Cardiac fibroblast (primary cell): Measurements from ENCODE around the gene PAQR7.
A peak's percentile ranks its signal among the peaks of the same experiment; 100 is the strongest.

Experiments
- DNase-seq, 2 donors: peaks; one replicate each; pipeline versions ENCODE4 v3.0.0 to v3.0.0-alpha.2; 2010; ENCODE audit warnings: low read depth in 2 of 2
- H3K4me3 ChIP-seq, 2 donors: replicated peaks in 1 of 2; 1 replicate in 1 of 2; 2 replicates in 1 of 2; pipeline ENCODE4 v1.5.1; 2011; ENCODE audit warnings: low read depth in 2 of 2, low read length in 2 of 2, mild to moderate bottlenecking in 2 of 2, moderate library complexity in 1 of 2
- CTCF ChIP-seq: IDR thresholded peaks from one replicate; pipeline ENCODE4 v1.5.1; 2011; ENCODE audit warnings: low read depth, mild to moderate bottlenecking, low read length, inconsistent platforms

PAQR7 gene

DNA sequence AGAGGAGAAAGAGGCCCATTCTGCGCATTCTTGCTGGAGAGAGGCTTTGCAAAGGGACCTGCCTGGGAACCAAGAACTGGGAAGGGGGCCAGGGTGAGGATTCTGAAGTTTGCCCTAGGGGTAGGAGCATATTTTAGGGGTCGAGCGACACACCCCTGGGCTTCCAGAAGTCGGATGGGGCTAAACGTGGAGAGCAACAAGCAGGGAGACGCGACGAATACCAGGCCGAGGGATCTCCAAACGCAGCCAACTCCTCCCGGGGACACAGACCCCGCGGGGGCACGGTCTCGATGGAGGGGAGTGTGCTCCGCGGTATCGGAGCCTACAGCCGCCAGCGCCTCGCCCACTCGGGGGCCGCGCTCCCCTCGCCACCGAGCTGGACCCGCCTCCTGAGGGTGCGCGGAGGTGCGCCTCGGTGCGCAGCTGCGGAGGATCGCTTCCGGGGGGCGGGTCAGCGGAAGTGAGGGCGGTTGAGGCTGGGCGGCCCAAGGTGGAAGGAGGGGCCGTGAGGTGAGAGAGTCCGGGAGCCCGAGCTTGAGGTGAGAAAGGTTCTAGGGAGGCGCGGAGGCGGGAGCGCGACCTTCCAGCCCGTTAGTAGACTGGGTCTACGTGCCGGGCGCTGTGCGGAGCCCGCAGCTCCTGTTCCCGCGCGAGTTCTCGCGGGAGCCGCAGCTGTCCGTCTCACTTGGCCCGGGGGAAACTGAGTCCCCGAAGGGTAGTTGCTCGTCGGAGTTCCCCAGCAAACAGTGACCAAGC, 55.8 kb downstream of the PAQR7 start, which contains the start of gene MTFR1L:
Gene MTFR1L, plus strand, starts transcription at position 464 of the 756 bp plus-strand sequence. CDS start 3,151 bp downstream, outside the sequence.
- TF ChIP-seq CTCF = no peak
- DNase-seq = peak; percentile 69 to 77

DNA sequence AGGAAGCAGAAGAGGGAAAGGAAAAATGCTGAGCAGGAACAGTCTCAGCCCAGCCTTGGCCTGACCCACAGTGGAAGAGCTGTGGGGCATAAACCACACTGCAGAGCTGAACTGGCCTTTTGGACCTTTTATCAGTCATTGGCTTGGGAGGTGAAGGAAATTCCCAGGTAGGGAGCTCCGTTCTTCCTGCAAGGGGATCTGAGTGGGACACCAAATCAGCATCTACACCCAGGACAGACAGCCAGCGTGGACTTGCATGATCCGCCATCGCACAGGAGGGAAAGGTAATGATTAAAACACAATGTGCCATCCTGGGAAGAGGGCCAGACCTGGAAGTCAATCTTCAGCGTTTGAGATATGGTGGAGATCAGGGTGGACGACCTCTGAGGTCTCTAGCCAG, 56.9 kb downstream of the PAQR7 start:
- DNase-seq = no peak
- no peak overlapping the region for H3K4me3 ChIP-seq
- TF ChIP-seq CTCF = no peak

More for the DNA sequence above, 55.8 kb downstream of the PAQR7 start, which contains the start of gene MTFR1L:
- peak within 1 kb of the TSS; percentile 91 for H3K4me3 ChIP-seq

GRCh38 chr1:25817840-25818501, 57.5 kb downstream of the PAQR7 start:
- TF ChIP-seq CTCF = no peak
- no peak for DNase-seq
- no peak overlapping the region for H3K4me3 ChIP-seq

GRCh38 chr1:25816112-25816718, 59.3 kb downstream of the PAQR7 start:
- H3K4me3 ChIP-seq = no peak overlapping the region

DNA sequence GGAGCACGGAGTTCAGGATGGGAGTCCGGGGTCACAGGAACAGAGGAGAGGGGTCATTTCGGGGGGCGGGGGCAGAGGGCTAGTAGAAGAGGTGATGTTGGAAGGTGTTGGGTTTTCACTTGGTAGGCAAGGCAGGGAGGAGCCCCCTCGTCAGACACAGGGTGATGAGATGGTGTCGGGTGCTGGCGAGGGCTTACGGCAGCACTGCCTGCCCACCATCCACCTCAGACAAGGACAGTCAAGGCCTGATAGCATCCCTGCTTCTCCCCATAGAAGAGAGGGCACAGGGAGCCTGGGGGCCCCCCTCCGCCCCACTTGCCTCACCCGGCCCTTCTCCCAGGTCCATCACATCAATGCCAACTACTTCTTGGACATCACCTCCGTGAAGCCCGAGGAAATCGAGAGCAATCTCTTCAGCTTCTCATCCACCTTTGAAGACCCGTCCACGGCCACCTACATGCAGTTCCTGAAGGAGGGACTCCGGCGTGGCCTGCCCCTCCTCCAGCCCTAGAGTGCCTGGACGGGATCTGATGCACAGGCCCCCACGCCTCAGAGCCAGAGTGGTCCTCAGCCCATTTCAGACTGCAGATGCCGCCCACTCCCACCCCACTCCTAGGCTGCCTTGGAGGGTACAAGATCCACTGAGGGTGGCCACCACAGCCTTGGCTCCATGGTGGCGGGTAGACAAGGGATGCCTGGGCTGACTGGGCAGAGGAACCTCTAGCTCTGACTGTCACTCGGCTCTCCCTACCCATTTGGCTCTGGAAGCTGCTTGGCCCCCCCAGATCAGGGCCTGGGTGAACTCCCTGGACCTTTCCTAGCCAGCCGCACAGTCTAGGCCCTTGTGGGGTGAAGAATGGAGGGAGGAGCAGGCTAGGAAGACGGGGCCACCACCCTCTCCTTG, 60.0 kb downstream of the PAQR7 start:
- DNase-seq = no peak
- H3K4me3 ChIP-seq = no peak overlapping the region
- TF ChIP-seq CTCF = no peak

More at GRCh38 chr1:25816112-25816718, 59.3 kb downstream of the PAQR7 start:
- no peak for DNase-seq
- TF ChIP-seq CTCF = no peak

- TF ChIP-seq CTCF = no peak
- DNase-seq = no peak
- H3K4me3 ChIP-seq = no peak overlapping the region
Measured at GRCh38 chr1:25814549-25815087, 60.9 kb downstream of the PAQR7 start.
